Kidney epithelial cell (primary cell): ENCODE results near the gene SERPINA1. TPM values are rescaled to one million over a fixed set of nuclear protein-coding genes. Genes with fewer than 3 reads are reported as not detected.

Source experiments
- DNase-seq: peaks from one replicate; pipeline ENCODE4 v3.0.0-alpha.2; 2010; ENCODE audit warnings: low read depth
- H3K27me3 ChIP-seq: 2 replicates; pipeline ENCODE4 v1.6.0; 2011; ENCODE audit warnings: low read length; ENCODE audit not compliant: control insufficient read depth, insufficient read depth
- H3K36me3 ChIP-seq: 2 replicates; pipeline ENCODE4 v1.5.1; 2011; ENCODE audit warnings: low read length; ENCODE audit not compliant: control insufficient read depth, insufficient read depth
- H3K4me3 ChIP-seq: 2 replicates; pipeline ENCODE4 v1.5.1; 2011; ENCODE audit warnings: low read depth, mild to moderate bottlenecking, control low read depth, low read length
- total RNA-seq: library from RNA; depleted of rRNA; stranded (reverse); fragments of >200 nt; gene quantifications from 2 replicates; pipeline ENCODE4 v1.2.3, GENCODE V29; 2015
- TF ChIP-seq, protein P1 (sequence below): IDR thresholded peaks from 2 replicates; pipeline ENCODE4 v1.5.1; 2011; ENCODE audit warnings: mild to moderate bottlenecking, moderate library complexity, low read length, control low read depth, inconsistent platforms; ENCODE audit not compliant: insufficient read depth, poor library complexity, severe bottlenecking

SERPINA1 gene
- total RNA-seq, 1 donor from 2014 or later, result 23.2 TPM

DNA sequence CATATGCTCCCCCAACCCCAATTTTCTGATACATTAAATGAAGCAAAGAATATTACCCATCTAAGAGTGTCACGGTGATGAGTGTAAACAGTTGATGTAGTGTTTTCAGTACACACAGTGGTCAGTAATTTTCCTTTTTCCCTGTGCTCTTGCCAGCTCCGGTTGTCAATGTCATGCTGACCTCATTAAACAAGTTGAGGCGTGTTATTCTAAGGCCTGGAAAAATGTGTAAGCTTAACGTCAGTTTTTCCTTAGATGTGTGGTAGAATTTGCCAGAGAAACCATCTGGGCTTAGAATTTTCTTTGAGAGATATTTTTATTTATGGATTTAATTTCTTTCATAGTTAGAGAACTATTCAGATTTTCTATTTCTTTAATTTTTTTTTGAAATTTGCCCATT lies 53.5 kb downstream of the SERPINA1 start:
- no peaks in the 10 kb centered on the region for H3K36me3 ChIP-seq
- H3K4me3 ChIP-seq, result no peak overlapping the region
- no peak for DNase-seq
- no peaks in the 10 kb centered on the region for H3K27me3 ChIP-seq
- TF ChIP-seq, protein P1, sequence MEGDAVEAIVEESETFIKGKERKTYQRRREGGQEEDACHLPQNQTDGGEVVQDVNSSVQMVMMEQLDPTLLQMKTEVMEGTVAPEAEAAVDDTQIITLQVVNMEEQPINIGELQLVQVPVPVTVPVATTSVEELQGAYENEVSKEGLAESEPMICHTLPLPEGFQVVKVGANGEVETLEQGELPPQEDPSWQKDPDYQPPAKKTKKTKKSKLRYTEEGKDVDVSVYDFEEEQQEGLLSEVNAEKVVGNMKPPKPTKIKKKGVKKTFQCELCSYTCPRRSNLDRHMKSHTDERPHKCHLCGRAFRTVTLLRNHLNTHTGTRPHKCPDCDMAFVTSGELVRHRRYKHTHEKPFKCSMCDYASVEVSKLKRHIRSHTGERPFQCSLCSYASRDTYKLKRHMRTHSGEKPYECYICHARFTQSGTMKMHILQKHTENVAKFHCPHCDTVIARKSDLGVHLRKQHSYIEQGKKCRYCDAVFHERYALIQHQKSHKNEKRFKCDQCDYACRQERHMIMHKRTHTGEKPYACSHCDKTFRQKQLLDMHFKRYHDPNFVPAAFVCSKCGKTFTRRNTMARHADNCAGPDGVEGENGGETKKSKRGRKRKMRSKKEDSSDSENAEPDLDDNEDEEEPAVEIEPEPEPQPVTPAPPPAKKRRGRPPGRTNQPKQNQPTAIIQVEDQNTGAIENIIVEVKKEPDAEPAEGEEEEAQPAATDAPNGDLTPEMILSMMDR, result no peak

DNA sequence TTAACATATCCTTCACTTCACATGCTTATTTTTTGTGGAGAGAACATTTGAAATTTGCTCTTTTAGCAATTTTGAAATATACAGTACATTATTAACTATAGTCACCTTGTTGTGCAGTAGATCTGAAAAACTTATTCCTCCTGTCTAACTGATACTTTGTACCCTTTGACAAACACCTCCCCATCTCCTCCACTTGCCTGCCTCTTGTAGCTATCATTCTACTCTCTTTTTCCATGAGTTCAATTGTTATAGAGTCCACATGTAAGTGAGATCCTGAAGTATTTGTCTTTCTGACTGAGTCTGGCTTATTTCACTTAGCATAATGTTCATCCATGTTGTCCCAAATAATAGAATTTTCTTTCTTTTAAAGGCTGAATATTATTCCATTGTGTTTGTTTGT lies 55.8 kb downstream of the SERPINA1 start:
- Histone ChIP-seq H3K4me3 (no peak overlapping the region), H3K36me3 (no peaks in the 10 kb centered on the region), H3K27me3 (no peaks in the 10 kb centered on the region)
- TF ChIP-seq, protein P1, result no peak
- DNase-seq, result no peak

DNA sequence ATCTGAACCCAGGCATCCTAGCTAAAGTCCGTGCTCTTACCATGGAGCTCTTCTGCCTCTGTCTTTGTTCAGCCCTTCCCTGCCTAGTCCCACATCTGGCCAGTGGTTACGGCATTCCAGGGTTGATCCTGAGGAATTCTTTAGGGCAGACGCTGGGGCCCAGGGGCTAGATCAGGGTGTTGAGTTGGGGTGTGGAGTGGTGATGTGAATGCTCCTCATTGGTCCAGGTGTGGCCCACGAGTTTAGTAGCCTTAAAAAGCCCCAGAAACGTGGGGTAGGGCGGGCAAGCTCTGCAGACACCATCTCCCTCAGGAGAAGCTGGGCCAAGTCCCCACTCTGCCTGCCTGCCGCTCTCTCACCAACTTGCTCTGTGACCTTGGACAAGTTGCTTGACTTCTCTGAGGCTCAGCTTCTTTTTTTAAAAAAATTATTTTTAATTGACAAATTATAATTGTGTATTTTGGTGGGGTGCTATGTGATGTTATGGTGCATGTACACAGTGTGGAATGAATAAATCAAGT lies 56.3 kb downstream of the SERPINA1 start:
- Histone ChIP-seq H3K4me3 (no peak overlapping the region), H3K27me3 (no peaks in the 10 kb centered on the region), H3K36me3 (no peaks in the 10 kb centered on the region)
- TF ChIP-seq, protein P1, result no peak
- DNase-seq, result no peak

DNA sequence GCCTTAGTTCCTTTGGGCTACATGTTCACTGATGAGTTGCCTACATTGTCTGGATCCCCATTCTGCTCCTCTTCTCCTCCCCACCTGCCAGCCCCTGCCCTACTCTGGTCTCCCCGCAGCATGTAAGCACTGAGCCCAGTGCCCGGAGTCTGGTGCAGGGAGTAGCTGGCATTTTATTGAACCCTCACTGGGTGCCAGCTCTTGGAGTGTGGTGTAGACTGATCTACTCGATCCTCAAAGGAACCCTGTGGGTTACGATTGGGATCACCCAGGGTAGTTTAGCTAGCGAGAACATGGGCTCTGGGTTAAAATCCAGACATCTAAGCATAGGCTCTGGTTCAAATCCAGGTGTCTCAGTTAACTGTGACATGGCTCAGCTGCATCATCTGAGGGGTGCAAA lies 56.9 kb downstream of the SERPINA1 start:
- Histone ChIP-seq H3K4me3 (no peak overlapping the region), H3K36me3 (no peaks in the 10 kb centered on the region), H3K27me3 (no peaks in the 10 kb centered on the region)
- DNase-seq, result no peak
- TF ChIP-seq, protein P1, result no peak

DNA sequence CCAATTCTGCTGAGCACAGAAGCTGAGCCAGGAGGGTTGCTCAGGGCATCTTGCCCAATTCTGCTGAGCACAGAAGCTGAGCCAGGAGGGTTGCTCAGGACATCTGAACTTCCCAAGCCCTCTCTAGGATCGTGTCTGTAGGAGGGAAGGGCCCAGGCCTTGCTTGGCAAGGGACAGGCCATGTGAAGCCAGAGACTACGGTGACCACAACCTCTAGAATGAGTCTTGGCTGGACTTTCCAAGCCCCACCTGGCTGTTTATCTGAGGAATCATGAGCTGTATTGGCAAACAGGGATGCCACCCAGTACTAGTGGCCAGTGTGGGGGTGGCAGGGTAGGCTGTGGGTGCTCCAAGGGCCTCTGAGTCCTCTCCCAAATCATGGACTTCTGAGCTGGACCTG lies 57.5 kb downstream of the SERPINA1 start:
- Histone ChIP-seq H3K27me3 (no peaks in the 10 kb centered on the region), H3K4me3 (no peak overlapping the region), H3K36me3 (no peaks in the 10 kb centered on the region)
- TF ChIP-seq, protein P1, result no peak
- DNase-seq, result no peak

DNA sequence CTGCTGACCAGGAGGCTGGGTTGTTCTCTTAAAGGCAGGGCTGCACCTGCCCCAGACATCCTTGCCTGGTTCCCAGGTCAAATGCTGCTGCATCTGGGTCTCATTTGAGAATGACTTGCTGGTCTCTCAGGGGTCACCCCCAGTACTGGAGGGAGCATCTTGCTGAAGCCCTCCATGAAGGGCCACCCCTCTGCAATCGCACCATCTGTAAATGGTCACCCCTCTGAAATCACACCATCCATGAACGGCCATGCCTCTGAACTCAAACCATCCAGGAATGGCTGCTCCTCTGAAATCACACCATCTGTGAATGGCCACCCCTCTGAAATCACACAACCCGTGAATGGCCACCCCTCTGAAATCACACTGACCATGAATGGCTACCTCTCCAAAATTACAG lies 58.0 kb downstream of the SERPINA1 start:
- DNase-seq, result no peak
- no peaks in the 10 kb centered on the region for H3K27me3 ChIP-seq
- TF ChIP-seq, protein P1, result no peak
- no peak overlapping the region for H3K4me3 ChIP-seq
- no peaks in the 10 kb centered on the region for H3K36me3 ChIP-seq
